ACC112 (cell line): ENCODE data around the gene LY6G6D.

Experiments
- H2AFZ ChIP-seq: fragments of 200-600 bp; sonication (generic); one replicate; pipeline ENCODE4 v1.6.0; 2017; ENCODE audit warnings: antibody characterized with exemption, low read length; ENCODE audit not compliant: unreplicated experiment
- H3K27ac ChIP-seq: fragments of 200-600 bp; sonication (generic); 2 replicates; pipeline ENCODE4 v1.5.1; 2014; ENCODE audit warnings: low read depth, mild to moderate bottlenecking, antibody characterized with exemption, low read length, moderate library complexity
- H3K27me3 ChIP-seq: fragments of 200-600 bp; sonication (generic); 2 replicates; pipeline ENCODE4 v1.6.1; 2014; ENCODE audit warnings: mild to moderate bottlenecking, antibody characterized with exemption, low read length, moderate library complexity, mixed read lengths; ENCODE audit not compliant: insufficient read depth
- H3K36me3 ChIP-seq: fragments of 200-600 bp; sonication (generic); 2 replicates; pipeline ENCODE4 v1.6.1; 2016; ENCODE audit warnings: mild to moderate bottlenecking, antibody characterized with exemption, low read length, moderate library complexity, mixed read lengths; ENCODE audit not compliant: insufficient read depth
- H3K4me1 ChIP-seq: fragments of 200-600 bp; sonication (generic); one replicate; pipeline ENCODE4 v1.6.1; 2016; ENCODE audit warnings: low read length, mixed read lengths; ENCODE audit not compliant: insufficient read depth, unreplicated experiment, control insufficient read depth
- H3K4me3 ChIP-seq: fragments of 200-600 bp; sonication (generic); 2 replicates; pipeline ENCODE4 v1.5.1; 2014; ENCODE audit warnings: mild to moderate bottlenecking, low read depth, low read length
- H3K79me2 ChIP-seq: fragments of 200-600 bp; sonication (generic); one replicate; pipeline ENCODE4 v1.6.0; 2016; ENCODE audit warnings: low read length; ENCODE audit not compliant: control insufficient read depth, unreplicated experiment, insufficient read depth

The LY6G6D gene

GRCh38 chr6:31767096-31767645, 52.0 kb downstream of the LY6G6D start:
- Histone ChIP-seq H3K27me3 (no peaks in the 10 kb centered on the region), H3K27ac (no peak overlapping the region), H3K4me1 (peaks cover 6% of the 10 kb centered on the region), H2AFZ (no peak overlapping the region), H3K4me3 (no peak overlapping the region), H3K36me3 (no peaks in the 10 kb centered on the region), H3K79me2 (no peaks in the 10 kb centered on the region)
